Measurements from ENCODE around the gene GRID1. TPM values are rescaled to one million over a fixed set of nuclear protein-coding genes. Genes with fewer than 3 reads are reported as not detected.
A peak's percentile ranks its signal among the peaks of the same experiment; 100 is the strongest.

GRID1 gene
- total RNA-seq, 4 donors from 2014 or later = 0.35 to 10.7 (median 1.3) TPM

DNA sequence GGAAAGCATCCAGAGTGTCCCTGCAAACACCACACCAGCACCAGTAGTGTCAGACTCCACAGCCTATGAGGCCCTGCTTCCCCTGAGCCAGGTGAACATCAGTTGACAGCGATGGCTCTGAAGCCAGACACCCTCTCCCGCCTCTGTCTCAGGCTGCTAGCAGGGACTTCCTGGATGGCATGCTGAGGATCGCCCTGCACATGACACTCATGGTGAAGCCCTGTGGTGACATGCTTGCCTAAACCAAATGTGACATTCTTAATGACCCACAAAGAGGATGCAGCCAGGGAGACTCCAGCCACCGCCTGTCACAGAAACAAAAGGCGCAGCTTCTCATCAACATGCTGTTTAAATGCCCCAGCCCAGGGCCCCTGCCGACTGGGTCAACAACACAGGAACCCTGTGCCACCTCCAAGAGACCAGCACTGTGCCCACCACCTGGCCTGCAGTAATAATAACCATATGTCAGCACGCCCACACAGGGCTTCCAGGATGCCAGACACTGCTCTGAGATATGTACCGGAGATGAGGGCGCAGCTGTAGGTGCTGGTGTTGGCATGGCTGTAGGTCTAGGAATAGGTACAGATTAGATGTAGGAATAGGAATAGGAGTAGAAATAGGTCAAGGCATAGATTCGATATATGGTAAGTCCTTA is 81.3 kb downstream of the GRID1 start:
- Histone ChIP-seq H3K36me3 (no peaks in the 10 kb centered on the region), H3K27me3 (no peaks in the 10 kb centered on the region), H3K4me1 (no peaks in the 10 kb centered on the region), H3K27ac (no peak overlapping the region), H3K4me3 (no peak overlapping the region), H3K9me3 (no peaks in the 10 kb centered on the region)
- TF ChIP-seq POLR2A (IDR thresholded peaks at IDR 0.05) (no peak), CTCF (IDR thresholded peaks at IDR 0.05) (no peak)
- DNase-seq = peak in 1 of 3 donors; percentile 34

GRCh38 chr10:86284355-86285105 is 82.1 kb downstream of the GRID1 start:
- H3K9me3 ChIP-seq = no peaks in the 10 kb centered on the region
- H3K36me3 ChIP-seq = no peaks in the 10 kb centered on the region
- H3K4me3 ChIP-seq = no peak overlapping the region
- peak in 1 of 3 donors; percentile 35 for DNase-seq
- TF ChIP-seq CTCF (IDR thresholded peaks at IDR 0.05) = no peak
- no peak for TF ChIP-seq POLR2A (IDR thresholded peaks at IDR 0.05)
- no peak overlapping the region for H3K27ac ChIP-seq
- no peaks in the 10 kb centered on the region for H3K4me1 ChIP-seq
- H3K27me3 ChIP-seq = no peaks in the 10 kb centered on the region

GRCh38 chr10:86283466-86284287 is 82.9 kb downstream of the GRID1 start:
- no peaks in the 10 kb centered on the region for H3K36me3 ChIP-seq
- no peak for TF ChIP-seq CTCF (IDR thresholded peaks at IDR 0.05)
- no peak for TF ChIP-seq POLR2A (IDR thresholded peaks at IDR 0.05)
- no peaks in the 10 kb centered on the region for H3K9me3 ChIP-seq
- no peak for DNase-seq
- H3K4me1 ChIP-seq = no peaks in the 10 kb centered on the region
- H3K27me3 ChIP-seq = no peaks in the 10 kb centered on the region
- no peak overlapping the region for H3K27ac ChIP-seq
- H3K4me3 ChIP-seq = no peak overlapping the region

- H3K4me3 ChIP-seq = no peak overlapping the region
- H3K36me3 ChIP-seq = no peaks in the 10 kb centered on the region
- TF ChIP-seq POLR2A (IDR thresholded peaks at IDR 0.05) (no peak), CTCF (IDR thresholded peaks at IDR 0.05) (no peak)
- no peak overlapping the region for H3K27ac ChIP-seq
- H3K9me3 ChIP-seq = no peaks in the 10 kb centered on the region
- H3K4me1 ChIP-seq = no peaks in the 10 kb centered on the region
- DNase-seq = no peak
- no peaks in the 10 kb centered on the region for H3K27me3 ChIP-seq
Measured at GRCh38 chr10:86282664-86283465, 83.7 kb downstream of the GRID1 start.

DNA sequence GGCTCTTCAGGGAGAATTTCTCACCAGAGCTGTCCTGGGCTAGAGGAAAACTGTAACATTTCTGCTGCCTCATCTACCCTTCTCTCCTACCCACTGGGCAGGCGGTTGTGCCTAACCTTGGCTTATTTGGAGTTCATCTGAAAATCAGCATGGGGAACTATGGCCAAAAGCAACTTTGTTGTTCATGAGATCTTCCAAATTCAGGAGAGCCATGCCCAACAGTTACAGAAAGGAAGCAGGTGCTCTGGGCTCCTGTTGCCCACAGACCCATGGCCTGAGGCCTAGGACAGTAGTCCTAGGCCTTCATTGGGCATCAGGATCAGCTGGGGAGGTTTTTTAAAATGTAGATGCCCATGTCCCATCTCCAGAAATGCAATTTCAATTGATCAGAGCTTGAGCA is 85.2 kb downstream of the GRID1 start:
- Histone ChIP-seq H3K36me3 (no peaks in the 10 kb centered on the region), H3K4me3 (no peak overlapping the region), H3K9me3 (no peaks in the 10 kb centered on the region), H3K4me1 (no peaks in the 10 kb centered on the region), H3K27ac (no peak overlapping the region), H3K27me3 (no peaks in the 10 kb centered on the region)
- TF ChIP-seq CTCF (IDR thresholded peaks at IDR 0.05) (no peak), POLR2A (IDR thresholded peaks at IDR 0.05) (no peak)
- DNase-seq = no peak

Data from Peyer's patch (tissue), 4 donors.